RCC 7860 (cell line): ENCODE results near the gene RPS19BP1.

ENCODE experiments used
- DNase-seq: peaks from one replicate; pipeline ENCODE4 v3.0.0-alpha.2; 2015; ENCODE audit warnings: low spot score
- FAIRE-seq: peaks from 2 replicates; lab custom pipeline; 2012; peaks lifted over from hg19 to GRCh38; lab: Jason Lieb, UNC

The RPS19BP1 gene

DNA sequence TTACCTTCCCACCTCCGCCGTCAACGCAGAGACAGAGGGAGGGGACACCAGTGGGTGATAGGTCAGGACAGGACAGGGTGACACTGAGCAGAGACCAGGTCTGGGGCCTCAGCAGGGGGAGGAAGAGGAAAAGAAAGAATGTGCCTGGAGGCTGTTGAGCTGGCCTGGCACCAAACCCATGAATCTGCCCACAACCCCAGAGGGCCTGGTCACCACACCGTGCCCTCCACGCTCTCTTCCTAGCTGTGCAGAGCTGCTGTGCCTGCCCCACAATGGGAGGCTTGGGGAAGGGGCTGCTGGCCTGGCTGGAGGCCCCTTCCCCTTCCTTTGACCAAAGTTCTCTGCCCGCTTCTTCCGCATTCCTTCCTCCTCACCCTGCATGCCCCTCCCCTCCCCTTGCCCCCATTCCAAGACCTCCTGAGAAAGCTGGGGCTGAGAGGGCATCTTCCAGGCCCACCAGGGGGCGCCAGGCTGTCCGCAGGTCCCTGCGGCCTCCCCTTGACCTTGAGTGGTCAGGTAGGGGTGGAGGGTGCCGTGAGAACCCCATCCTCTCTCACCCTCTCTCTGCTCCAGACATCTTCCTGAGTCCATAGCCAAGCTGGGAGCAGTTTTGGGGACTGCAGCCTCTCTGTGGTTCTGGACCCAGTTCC is 27.0 kb upstream of the RPS19BP1 start:
- FAIRE-seq (no peak), DNase-seq (no peak)

- FAIRE-seq (no peak), DNase-seq (no peak)
Measured at GRCh38 chr22:39558950-39559349, 26.4 kb upstream of the RPS19BP1 start.

GRCh38 chr22:39558254-39558727 is 25.7 kb upstream of the RPS19BP1 start:
- no peak for FAIRE-seq

DNA sequence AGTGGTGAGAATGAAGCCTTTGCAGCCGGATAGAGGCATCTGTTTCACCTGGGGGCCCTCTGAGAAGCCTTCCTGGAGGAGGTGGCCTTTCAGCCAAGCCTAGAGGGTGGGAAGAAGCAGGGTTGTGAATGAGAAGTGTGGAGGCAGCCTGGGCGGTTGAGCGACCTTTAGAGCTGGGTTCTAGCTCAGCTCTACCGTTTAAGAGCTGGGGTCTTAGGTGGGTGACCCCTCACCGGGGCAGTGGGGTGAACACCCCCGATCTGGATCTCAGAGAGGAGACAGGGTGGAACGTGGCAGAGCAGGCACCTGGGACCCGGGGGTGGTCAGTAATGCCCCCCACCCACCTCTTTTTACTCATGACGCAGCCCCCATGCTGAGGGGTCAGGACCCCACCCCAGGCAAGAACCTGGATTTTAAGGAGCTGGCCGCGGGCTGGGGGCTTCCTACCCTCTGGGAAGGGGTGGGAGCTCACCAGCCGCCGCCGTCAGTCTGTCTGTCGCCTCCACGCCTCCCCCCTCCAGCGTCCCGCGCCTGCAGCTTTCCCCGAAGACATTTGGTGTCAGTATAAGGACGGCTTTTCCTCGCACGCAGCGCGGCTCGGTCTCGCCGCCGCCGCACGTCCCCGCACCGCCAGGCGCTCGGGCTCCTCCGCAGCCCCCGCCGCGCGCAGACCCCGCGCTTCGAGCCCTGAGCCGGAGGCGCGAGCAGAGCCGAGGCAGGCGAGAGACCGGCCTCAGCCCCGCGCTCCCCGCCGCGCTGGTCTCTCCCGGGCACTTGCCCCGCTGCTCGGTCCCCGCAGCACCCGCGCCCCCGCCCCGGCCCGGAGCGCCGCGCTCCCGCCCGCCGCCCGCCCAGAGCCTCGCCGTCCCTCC is 24.7 kb upstream of the RPS19BP1 start:
- no peak for FAIRE-seq
- no peak for DNase-seq

More at GRCh38 chr22:39558254-39558727, 25.7 kb upstream of the RPS19BP1 start:
- DNase-seq = no peak

DNA sequence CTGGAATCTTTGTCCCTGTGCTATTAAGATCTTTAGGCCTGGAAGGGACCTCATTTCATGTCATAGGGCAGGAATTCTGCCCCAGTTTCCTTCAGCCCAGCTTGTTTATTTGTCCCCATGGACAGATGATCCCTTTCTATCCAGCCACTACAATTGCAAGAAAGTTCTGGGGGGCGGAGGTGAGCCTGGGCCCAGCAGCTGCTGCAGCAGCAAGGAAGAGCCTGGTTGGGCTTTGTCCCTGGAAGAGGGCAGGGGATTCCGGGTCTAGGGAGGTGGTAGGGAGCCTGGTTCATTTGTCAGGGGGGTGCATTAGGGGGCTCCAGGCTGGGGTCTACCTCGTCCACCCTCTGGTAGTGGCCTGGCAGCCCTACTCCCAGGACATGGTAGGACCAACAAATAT is 21.6 kb upstream of the RPS19BP1 start:
- FAIRE-seq (no peak), DNase-seq (no peak)

GRCh38 chr22:39553429-39553828 is 20.9 kb upstream of the RPS19BP1 start:
- DNase-seq = no peak
- no peak for FAIRE-seq

- DNase-seq (no peak), FAIRE-seq (no peak)
Measured at GRCh38 chr22:39547587-39547947, 15.0 kb upstream of the RPS19BP1 start.

- FAIRE-seq (peak; percentile 27), DNase-seq (peak; percentile 36)
Measured at GRCh38 chr22:39546889-39547586, 14.5 kb upstream of the RPS19BP1 start.

DNA sequence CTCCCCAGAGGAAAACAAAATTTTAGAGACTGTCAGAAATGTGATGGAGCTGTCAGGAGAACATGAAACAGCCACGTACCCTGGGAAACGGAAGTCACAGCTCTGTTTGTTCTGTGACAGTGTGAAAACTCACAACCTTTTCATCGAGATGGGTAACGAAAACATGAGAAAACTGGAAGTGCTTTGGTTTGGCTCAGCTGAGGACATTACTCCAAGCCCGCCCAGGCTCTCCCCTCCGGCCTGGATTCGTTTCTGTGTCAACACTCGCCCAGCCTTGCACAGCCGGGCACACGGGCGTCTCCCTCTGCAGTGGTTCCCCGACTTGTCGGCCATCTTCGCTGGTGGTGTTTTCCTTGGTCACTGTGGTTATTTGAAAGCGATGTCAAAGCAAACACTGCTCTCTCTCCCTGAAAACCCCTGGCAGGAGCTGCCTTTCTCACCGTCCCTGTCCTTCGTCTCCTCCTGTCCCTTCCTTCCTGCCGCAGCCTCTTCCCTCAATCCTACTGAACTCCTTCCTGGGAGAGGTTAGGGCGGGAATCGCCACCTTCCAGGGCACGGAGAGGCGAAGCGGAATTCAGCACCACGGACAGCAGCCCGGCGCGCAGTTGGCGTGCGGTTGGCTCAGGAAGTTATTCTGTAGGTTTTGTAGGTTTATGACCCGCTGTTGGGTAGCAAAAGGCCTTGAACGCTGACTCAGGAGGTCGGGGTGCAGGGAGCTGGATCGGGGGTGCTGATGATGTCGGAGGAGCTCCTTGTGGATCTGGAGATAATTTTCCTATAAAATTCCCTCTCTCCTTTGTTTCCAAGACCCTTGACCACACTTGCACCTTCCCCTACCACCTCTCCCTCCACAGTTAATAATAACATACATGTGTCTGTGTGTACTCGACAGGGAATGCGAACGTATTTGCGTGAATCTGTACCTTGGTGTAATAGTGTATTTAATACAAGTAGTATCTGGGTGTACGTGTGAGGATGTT is 13.1 kb upstream of the RPS19BP1 start:
- FAIRE-seq = no peak
- DNase-seq = no peak

GRCh38 chr22:39543095-39543494 is 10.5 kb upstream of the RPS19BP1 start:
- FAIRE-seq = no peak
- DNase-seq = no peak

GRCh38 chr22:39537975-39538374 is 5.4 kb upstream of the RPS19BP1 start:
- FAIRE-seq (no peak), DNase-seq (no peak)

DNA sequence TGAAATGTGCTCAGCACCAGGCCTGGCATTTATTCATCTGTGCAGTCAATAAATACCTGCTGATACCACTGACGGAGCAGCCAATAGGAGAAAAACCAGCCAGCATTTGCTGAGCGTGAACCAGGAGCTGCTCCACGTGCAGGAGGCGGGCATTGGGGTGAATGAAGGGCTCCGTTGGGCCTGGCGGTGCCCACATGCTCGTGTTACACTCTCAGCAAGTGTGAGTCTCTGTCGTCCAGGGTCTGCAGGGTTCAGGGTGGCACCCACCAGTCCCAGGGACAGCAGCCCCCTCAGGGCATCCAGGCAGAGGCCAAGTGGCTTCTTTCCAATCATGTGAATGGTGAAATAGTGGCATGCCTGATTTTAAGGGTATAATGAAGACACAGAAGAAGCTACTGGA is 4.2 kb upstream of the RPS19BP1 start:
- FAIRE-seq = no peak
- no peak for DNase-seq

DNA sequence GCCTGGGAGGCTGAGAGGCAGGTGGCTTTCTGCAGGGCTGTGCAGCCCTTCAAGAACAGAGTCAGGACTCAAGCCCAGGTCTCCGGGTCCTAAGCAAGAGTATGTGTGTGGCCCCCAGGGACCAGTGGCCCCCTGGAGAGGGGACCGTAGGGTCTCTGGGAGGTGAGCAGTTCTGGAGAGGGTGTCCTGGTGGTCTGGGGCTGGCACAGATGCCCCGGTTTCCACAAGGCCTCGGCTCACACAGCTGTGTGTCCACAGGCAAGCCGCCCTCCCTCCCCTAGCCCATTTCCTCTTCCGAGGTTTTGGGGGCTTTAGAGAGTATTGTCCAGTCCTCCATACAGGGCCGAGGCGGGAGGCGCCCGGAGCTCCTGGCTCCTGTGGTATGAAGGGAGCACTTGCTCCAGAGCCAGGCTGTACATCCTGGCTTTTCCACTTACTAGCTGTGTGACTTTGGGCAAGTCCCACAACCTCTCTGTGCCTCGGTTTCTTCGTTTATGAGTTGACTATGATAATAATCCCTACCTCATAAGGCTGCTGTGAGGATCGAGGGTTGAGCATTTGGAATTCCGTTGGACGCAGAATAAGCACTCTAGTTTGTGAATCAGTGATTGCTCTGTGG is 3.4 kb upstream of the RPS19BP1 start:
- no peak for DNase-seq
- FAIRE-seq = no peak

DNA sequence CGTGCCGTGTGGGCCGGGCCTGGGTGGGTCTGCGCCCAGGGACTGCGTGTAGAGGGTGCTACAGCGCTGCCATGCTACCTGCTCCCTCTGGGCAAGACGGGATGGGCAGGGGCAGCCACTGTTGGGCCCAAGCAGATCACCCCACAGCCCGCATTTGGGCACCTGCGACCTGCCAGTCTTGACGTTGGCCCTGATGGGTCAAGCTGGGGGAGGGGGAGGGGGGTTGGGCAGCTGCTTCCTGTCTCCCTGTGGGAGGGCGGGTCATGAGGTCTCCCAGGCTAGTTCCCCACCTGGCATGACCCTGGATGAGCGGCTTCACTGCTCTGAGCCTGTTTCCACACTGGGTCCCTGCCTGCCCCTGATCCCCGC is 2.8 kb upstream of the RPS19BP1 start:
- DNase-seq = no peak
- no peak for FAIRE-seq

DNA sequence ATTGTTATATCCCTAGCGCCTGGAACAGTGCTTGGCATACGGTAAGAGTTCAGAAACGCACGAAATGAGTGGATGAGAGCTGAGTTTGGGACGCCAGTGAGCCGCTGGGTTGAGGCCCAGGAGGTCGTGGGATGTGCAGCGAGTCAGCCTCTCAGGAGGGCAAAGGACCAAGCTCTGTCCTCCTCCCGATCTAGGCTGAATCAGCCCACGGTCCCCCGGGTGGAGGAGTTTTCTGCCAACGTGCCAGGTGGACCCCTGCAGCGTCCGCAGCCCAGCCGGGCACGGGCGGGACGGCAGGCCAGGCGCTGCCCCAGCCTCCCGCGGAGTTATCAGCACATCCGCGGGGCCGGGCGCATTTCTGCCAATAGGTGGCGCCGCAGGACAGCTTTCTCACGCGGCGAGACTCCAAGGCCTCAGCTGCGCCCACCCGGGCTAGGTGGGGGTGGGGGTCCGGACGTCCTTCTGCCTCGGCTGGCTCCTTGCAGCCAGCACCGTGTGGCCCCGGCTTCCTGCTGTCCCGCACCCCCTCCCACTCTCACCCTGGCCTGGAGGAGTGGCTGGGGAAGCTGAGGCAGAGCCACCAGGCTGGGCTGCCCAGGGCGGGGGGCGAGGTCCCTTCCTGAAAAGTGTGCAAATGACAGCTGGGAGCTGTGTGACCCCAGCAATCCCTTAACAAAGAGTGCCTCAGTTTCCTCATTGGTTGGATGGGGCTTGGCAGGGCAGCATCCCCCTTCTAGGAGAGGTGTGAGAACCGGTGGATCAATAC is 2.2 kb upstream of the RPS19BP1 start:
- DNase-seq (peak; percentile 62), FAIRE-seq (no peak)

- FAIRE-seq (no peak), DNase-seq (no peak)
Measured at GRCh38 chr22:39534092-39534506, 1.6 kb upstream of the RPS19BP1 start.

DNA sequence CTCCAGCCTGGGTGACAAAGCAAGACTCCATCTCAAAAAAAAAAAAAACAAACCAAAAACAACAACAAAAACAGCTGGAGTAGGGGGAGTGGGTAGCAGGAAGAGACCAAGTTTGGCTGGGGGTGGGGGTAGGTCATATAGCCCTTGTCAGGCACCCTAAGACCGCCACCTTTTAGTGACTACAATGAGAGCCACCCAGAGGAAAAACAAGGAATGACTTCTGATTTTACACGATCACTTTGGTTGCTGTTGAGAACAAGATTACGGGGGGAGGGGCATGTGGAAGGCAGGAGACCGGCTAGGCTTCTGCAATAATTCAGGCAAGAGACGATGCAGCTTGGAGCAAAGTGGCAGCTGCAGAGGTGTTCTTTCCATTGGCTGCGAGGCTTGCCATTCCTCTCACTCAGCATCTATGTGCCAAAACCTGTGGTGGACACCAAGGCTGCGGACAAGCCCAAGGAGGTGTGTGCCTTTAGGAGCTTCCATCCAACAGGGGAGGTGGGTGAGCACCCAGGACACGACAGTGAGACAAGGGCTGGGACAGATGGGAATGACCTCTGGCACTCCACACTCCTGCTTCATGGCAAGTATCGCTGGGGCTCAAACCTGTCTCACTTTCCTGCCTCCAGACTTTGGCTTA is 1.7 kb downstream of the RPS19BP1 start:
- no peak for DNase-seq
- FAIRE-seq = no peak

- FAIRE-seq (no peak), DNase-seq (no peak)
Measured at GRCh38 chr22:39530116-39530515, 2.4 kb downstream of the RPS19BP1 start.

- DNase-seq (no peak), FAIRE-seq (no peak)
Measured at GRCh38 chr22:39529487-39529851, 3.1 kb downstream of the RPS19BP1 start.
